MG63 (cell line): ENCODE results near the gene SMARCD3. TPM values are rescaled to one million over a fixed set of nuclear protein-coding genes. Genes with fewer than 3 reads are reported as not detected.

ENCODE experiments used
- DNase-seq: peaks from one replicate; pipeline ENCODE4 v3.0.0-alpha.2; 2020
- H3K27me3 ChIP-seq: fragments of 250-450 bp; sonication (Bioruptor Pico); 2 replicates; pipeline ENCODE4 v1.5.1; 2020; ENCODE audit warnings: mild to moderate bottlenecking, moderate library complexity
- H3K36me3 ChIP-seq: fragments of 250-450 bp; sonication (Bioruptor Pico); 2 replicates; pipeline ENCODE4 v1.5.1; 2020; ENCODE audit warnings: mild to moderate bottlenecking, moderate library complexity
- H3K4me3 ChIP-seq: fragments of 250-450 bp; sonication (Bioruptor Pico); 2 replicates; pipeline ENCODE4 v1.5.1; 2020; ENCODE audit warnings: mild to moderate bottlenecking, moderate library complexity
- H3K9me3 ChIP-seq: fragments of 250-450 bp; sonication (Bioruptor Pico); 2 replicates; pipeline ENCODE4 v1.5.1; 2020; ENCODE audit warnings: mild to moderate bottlenecking, moderate library complexity
- total RNA-seq: library from RNA; depleted of rRNA; stranded (reverse); fragments of >200 nt; shearing (Covaris generic); gene quantifications from 2 replicates; pipeline ENCODE4 v1.2.3, GENCODE V29; 2014; ENCODE audit warnings: low replicate concordance

Gene SMARCD3
- total RNA-seq, 1 experiment from 2014 or later, result 14.2 TPM

DNA sequence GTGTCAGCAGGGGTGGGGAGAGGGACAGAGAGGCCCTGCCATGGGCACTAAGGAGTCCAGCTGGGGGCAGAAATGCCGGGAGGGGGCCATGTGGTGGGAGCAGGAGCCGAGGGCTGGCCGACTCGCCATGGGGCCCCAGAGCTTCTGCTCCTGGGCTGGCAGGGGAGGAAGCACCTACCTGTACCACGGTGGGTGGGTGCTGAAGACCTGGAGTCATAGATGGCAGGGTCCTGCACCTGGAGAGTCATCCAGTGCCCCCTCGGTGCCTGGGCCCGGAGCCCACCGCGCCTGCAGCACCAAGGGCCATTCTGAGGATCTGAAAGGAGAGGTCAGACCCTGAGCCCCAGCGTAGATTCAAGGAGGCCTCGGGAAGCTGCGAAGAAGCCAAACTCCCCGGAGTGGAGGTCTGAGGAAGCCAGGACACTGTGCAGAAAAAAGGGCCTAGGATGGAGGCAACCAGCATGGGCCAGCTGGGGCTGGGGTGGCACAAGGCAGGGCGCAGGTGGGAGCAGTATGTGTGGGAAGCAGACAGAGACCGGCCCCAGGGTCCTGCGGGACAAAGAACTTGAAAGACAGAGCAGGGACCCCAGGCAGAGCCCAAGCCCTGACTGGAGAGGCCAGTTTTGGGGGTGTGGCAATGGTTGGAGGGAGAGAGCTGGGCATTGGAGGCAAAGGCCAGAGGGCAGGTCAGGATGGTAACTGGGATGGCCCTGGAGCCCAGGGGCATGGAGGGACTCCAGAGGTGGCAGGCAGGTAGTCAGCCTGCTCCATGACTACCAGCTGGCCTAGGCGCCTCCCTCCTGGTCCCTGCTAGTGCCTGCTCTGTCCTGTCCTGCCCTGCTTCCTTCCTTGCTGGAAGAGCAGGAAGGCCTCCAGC, 26.7 kb upstream of the SMARCD3 start:
- no peak for DNase-seq
- no peaks in the 10 kb centered on the region for H3K9me3 ChIP-seq
- H3K4me3 ChIP-seq, result no peak overlapping the region
- H3K27me3 ChIP-seq, result no peaks in the 10 kb centered on the region
- no peaks in the 10 kb centered on the region for H3K36me3 ChIP-seq

DNA sequence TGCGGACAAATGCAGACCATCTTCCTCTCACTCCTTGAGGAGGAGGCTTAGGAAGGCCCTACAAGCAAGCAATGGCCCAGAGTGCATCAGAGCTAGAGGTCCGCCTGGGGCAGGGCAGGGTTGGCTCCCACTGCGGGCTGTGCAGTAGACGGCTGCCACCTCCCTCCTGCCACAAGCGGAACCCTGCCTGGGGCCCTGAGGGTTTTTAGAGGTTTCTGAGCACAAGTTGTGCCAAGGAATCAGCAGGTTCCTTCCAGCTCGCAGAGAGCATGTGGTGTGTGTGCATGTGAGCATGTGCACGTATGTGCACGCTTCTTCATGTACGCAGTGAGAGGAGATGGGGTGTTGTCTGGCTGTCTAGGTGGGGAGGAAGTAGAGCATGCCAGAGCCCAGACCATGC, 25.9 kb upstream of the SMARCD3 start:
- no peak overlapping the region for H3K4me3 ChIP-seq
- no peaks in the 10 kb centered on the region for H3K9me3 ChIP-seq
- no peak for DNase-seq
- H3K27me3 ChIP-seq, result no peaks in the 10 kb centered on the region
- no peaks in the 10 kb centered on the region for H3K36me3 ChIP-seq

DNA sequence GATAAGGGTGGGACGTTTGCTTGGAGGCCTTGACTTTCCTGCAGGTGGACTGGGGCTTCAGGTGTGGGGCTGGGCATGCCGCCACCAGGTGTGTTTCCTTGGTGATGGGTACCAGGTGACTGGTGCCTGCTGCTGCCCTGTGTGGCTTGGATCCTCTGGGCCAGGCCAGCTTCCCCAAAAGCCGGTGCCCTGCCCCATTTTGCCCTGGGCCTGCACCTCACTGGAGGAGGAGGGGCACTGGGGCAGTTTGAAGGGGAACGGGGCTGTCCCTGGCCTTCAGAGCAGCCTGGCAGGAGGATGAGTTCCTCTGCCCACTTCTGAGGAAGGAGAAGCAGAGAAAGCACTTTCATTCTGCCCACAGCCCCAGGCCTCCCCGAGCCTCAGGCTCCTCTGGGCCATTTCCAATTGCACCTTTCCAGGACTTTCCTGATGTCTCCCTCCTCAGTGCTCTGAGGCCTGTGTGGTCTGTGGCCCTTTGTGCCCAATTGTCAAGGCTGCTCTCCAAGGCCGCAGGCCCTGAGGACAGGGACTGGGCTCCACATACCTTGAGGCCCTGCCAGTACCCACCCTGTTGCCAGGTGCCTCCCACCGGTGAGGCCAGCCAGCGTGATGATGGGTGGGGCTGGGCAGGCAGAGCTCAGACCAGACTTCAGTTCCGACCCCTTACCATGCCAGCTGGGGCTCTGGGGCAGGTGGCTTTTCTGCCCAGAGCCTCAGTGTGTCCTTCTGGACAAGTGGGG, 25.3 kb upstream of the SMARCD3 start:
- DNase-seq, result no peak
- Histone ChIP-seq H3K27me3 (no peaks in the 10 kb centered on the region), H3K4me3 (no peak overlapping the region), H3K9me3 (no peaks in the 10 kb centered on the region), H3K36me3 (no peaks in the 10 kb centered on the region)

DNA sequence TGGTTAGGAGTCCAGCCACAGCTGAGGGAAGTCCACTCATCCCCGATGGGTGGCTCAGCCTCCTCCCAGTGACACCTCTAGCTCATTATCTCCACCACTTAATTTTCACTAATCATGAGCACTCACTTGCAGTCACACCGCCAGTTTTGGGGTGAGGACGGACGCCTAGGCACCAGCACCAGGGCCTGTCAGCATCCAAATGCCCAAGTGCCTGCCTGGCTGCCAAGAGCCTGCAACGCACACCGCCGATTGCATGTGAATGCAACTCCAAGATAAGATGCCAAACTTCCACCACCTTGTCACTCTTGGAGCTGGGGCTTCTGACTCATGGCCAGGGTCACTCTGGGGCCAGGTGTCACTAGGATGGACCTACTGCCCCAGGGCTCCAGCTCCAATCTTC, 24.4 kb upstream of the SMARCD3 start:
- H3K27me3 ChIP-seq, result no peaks in the 10 kb centered on the region
- H3K4me3 ChIP-seq, result no peak overlapping the region
- no peak for DNase-seq
- no peaks in the 10 kb centered on the region for H3K36me3 ChIP-seq
- H3K9me3 ChIP-seq, result no peaks in the 10 kb centered on the region

DNA sequence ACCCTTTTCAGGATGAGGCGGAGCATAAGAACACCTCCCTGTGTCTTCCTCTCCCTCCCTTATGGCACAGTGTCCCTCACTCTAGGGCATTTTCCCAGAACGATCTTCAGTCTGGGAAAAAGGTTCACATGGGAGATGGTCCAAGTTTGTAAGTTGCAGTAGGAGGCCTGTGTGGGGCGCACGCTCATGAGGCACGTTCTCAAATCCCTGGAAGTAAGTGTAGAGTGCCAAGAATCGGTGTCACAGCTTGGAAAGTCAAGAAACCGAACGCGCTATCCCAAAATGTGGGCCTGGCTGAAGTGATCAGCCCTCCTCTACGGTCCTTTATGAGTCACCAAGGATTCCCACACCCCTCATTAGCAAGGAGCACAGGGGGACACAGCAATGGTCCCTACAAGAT, 23.9 kb upstream of the SMARCD3 start:
- H3K36me3 ChIP-seq, result no peaks in the 10 kb centered on the region
- no peaks in the 10 kb centered on the region for H3K27me3 ChIP-seq
- H3K4me3 ChIP-seq, result no peak overlapping the region
- DNase-seq, result no peak
- H3K9me3 ChIP-seq, result no peaks in the 10 kb centered on the region

GRCh38 chr7:151271699-151272355, 23.3 kb upstream of the SMARCD3 start:
- H3K4me3 ChIP-seq, result no peak overlapping the region
- H3K27me3 ChIP-seq, result no peaks in the 10 kb centered on the region
- H3K9me3 ChIP-seq, result no peaks in the 10 kb centered on the region
- DNase-seq, result no peak
- no peaks in the 10 kb centered on the region for H3K36me3 ChIP-seq

DNA sequence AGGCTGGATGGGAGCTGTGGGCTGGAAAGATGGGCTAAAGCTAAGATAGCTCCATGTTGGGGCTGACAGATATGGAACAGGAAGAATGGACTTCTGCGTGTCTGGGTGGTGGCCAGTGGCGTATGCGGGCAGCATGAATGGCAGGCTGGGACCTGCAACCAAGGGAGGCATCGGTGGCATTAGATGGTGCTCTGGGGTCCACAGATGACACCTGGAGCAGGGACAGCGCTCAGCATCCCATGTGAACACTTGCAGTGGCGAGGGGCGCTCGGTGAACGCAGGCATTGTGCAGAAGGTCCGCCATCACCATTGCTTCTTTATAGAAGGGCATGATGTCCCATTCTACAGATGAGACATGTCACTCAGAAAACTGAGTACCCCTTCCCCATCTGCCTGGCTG, 21.0 kb upstream of the SMARCD3 start:
- no peaks in the 10 kb centered on the region for H3K36me3 ChIP-seq
- no peaks in the 10 kb centered on the region for H3K9me3 ChIP-seq
- H3K4me3 ChIP-seq, result no peak overlapping the region
- H3K27me3 ChIP-seq, result no peaks in the 10 kb centered on the region
- DNase-seq, result no peak

DNA sequence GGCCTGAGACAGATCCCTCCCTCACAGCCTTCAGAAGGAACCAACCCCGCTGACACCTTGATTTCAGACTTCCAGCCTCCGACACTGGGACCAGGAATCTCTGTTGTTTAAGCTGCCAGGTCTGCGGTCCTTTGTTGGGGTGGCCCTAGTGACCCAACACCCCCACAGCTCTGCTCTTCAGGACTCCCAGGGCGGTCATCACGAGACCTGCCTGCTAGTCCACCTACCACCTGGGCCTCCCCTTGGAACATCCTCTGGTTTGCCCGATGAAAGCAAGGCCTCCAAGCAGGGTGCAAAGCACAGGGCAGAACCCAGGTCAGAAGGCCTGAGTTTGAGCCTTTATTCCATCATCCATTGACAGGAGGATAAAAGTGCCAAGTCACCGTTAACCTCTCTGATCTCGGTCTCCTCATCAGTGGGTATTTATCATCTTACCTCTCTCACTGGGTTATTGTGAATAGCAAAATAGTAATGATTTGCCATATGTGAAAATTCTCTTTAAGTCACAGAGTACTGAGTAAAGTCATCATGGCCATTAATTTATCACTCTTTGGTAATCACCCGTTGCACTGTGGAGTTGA, 16.9 kb upstream of the SMARCD3 start:
- no peaks in the 10 kb centered on the region for H3K27me3 ChIP-seq
- no peak for DNase-seq
- no peak overlapping the region for H3K4me3 ChIP-seq
- no peaks in the 10 kb centered on the region for H3K36me3 ChIP-seq
- no peaks in the 10 kb centered on the region for H3K9me3 ChIP-seq

GRCh38 chr7:151264615-151265014, 16.1 kb upstream of the SMARCD3 start:
- no peaks in the 10 kb centered on the region for H3K9me3 ChIP-seq
- DNase-seq, result no peak
- H3K27me3 ChIP-seq, result peaks cover 2% of the 10 kb centered on the region; the same call in 1 of the 2 replicates
- H3K4me3 ChIP-seq, result no peak overlapping the region
- no peaks in the 10 kb centered on the region for H3K36me3 ChIP-seq

- Histone ChIP-seq H3K27me3 (peaks cover 2% of the 10 kb centered on the region; the same call in 1 of the 2 replicates), H3K36me3 (no peaks in the 10 kb centered on the region), H3K4me3 (no peak overlapping the region), H3K9me3 (no peaks in the 10 kb centered on the region)
- no peak for DNase-seq
Observed at GRCh38 chr7:151261529-151261928, 13.0 kb upstream of the SMARCD3 start.

GRCh38 chr7:151260883-151261282, 12.4 kb upstream of the SMARCD3 start:
- H3K4me3 ChIP-seq, result no peak overlapping the region
- DNase-seq, result no peak
- H3K9me3 ChIP-seq, result no peaks in the 10 kb centered on the region
- peaks cover 2% of the 10 kb centered on the region; the same call in 1 of the 2 replicates for H3K27me3 ChIP-seq
- no peaks in the 10 kb centered on the region for H3K36me3 ChIP-seq

- DNase-seq, result no peak
- H3K27me3 ChIP-seq, result peaks cover 2% of the 10 kb centered on the region; the same call in 1 of the 2 replicates
- no peak overlapping the region for H3K4me3 ChIP-seq
- H3K9me3 ChIP-seq, result no peaks in the 10 kb centered on the region
- no peaks in the 10 kb centered on the region for H3K36me3 ChIP-seq
Observed at GRCh38 chr7:151260471-151260870, 12.0 kb upstream of the SMARCD3 start.

GRCh38 chr7:151257990-151258389, 9.5 kb upstream of the SMARCD3 start:
- Histone ChIP-seq H3K4me3 (no peak overlapping the region), H3K36me3 (no peaks in the 10 kb centered on the region), H3K9me3 (no peaks in the 10 kb centered on the region), H3K27me3 (peaks cover 2% of the 10 kb centered on the region; the same call in 1 of the 2 replicates)
- DNase-seq, result no peak

GRCh38 chr7:151256410-151257045, 8.0 kb upstream of the SMARCD3 start:
- H3K4me3 ChIP-seq, result no peak overlapping the region
- H3K9me3 ChIP-seq, result no peaks in the 10 kb centered on the region
- H3K27me3 ChIP-seq, result peaks cover 2% of the 10 kb centered on the region; the same call in 1 of the 2 replicates
- no peaks in the 10 kb centered on the region for H3K36me3 ChIP-seq
- DNase-seq, result no peak

- no peak overlapping the region for H3K4me3 ChIP-seq
- no peak for DNase-seq
- peaks cover 2% of the 10 kb centered on the region; the same call in 1 of the 2 replicates for H3K27me3 ChIP-seq
- H3K36me3 ChIP-seq, result no peaks in the 10 kb centered on the region
- no peaks in the 10 kb centered on the region for H3K9me3 ChIP-seq
Observed at GRCh38 chr7:151255390-151255789, 6.9 kb upstream of the SMARCD3 start.

DNA sequence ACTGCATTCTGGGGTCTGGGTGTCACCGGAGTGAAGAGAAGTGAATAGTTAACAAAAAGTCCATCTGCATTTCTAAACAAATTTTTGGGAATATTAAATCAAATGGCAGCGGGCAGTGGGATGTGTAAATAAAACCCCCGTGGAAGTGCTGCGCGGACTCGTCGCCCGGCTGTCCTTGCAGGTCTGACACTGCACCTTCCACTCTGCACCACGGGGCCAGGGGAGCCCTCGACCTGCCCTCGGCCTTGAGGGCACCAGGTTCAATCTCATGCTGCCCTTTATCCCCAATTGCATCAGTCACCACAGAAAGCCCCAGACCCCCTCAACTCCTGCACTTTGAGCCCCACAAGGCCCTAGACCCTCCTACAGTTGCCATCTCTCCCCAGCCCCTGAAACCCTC, 6.4 kb upstream of the SMARCD3 start:
- no peaks in the 10 kb centered on the region for H3K36me3 ChIP-seq
- no peaks in the 10 kb centered on the region for H3K9me3 ChIP-seq
- DNase-seq, result no peak
- H3K4me3 ChIP-seq, result no peak overlapping the region
- peaks cover under 1% of the 10 kb centered on the region; the same call in 1 of the 2 replicates for H3K27me3 ChIP-seq
